Measurements from ENCODE around the gene SMARCB1. TPM values are rescaled to one million over a fixed set of nuclear protein-coding genes. Genes with fewer than 3 reads are reported as not detected.

SMARCB1 gene
- total RNA-seq, 4 donors from 2014 or later = 28.8 to 55.6 (median 34.9) TPM

GRCh38 chr22:23840026-23840425, 53.3 kb downstream of the SMARCB1 start:
- peak overlapping the region in 1 of 4 donors; percentile 1 for H3K27ac ChIP-seq (replicated peaks in 1 of 4)
- no peak for TF ChIP-seq POLR2A (IDR thresholded peaks at IDR 0.05; ENCODE audit: low read depth)
- TF ChIP-seq POLR2AphosphoS5 (IDR thresholded peaks at IDR 0.05) = no peak
- no peaks in the 10 kb centered on the region for H3K9me3 ChIP-seq
- 84% methylated on average over 7 of the region's 7 CpGs for WGBS
- DNase-seq (ENCODE audit: extremely low spot score) = no peak
- intact Hi-C loops (cut with DNase I) = no loop called here
- peaks cover 37 to 50% (median 44%) of the 10 kb centered on the region in 4 donors for H3K4me1 ChIP-seq
- no peaks in the 10 kb centered on the region for H3K27me3 ChIP-seq
- H3K36me3 ChIP-seq = peaks cover 0 to 13% (median 11%) of the 10 kb centered on the region in 4 donors
- no peak overlapping the region for H3K4me3 ChIP-seq

- 89% methylated on average over 5 of the region's 5 CpGs for WGBS
- Histone ChIP-seq H3K4me1 (peaks cover 42 to 52% (median 48%) of the 10 kb centered on the region in 4 donors), H3K27ac (replicated peaks in 1 of 4) (no peak overlapping the region), H3K9me3 (no peaks in the 10 kb centered on the region), H3K27me3 (no peaks in the 10 kb centered on the region), H3K36me3 (peaks cover 0 to 2% (median 0%) of the 10 kb centered on the region in 4 donors), H3K4me3 (no peak overlapping the region)
- DNase-seq (ENCODE audit: extremely low spot score) = no peak
- TF ChIP-seq EP300 (IDR thresholded peaks at IDR 0.05) = no peak
- no peak for TF ChIP-seq POLR2AphosphoS5 (IDR thresholded peaks at IDR 0.05)
- TF ChIP-seq CTCF (IDR thresholded peaks at IDR 0.05) = no peak
- no peak for TF ChIP-seq POLR2A (IDR thresholded peaks at IDR 0.05; ENCODE audit: low read depth)
- intact Hi-C loops (cut with DNase I) = no loop called here
Observed at GRCh38 chr22:23841292-23841691, 54.5 kb downstream of the SMARCB1 start.

- no peak overlapping the region for H3K4me3 ChIP-seq
- no peak for DNase-seq (ENCODE audit: extremely low spot score)
- 92% methylated on average over 5 of the region's 20 CpGs for WGBS
- intact Hi-C loops (cut with DNase I) = no loop called here
- TF ChIP-seq EP300 (IDR thresholded peaks at IDR 0.05) = no peak
- TF ChIP-seq POLR2A (IDR thresholded peaks at IDR 0.05; ENCODE audit: low read depth) = no peak
- TF ChIP-seq POLR2AphosphoS5 (IDR thresholded peaks at IDR 0.05) = no peak
- TF ChIP-seq CTCF (IDR thresholded peaks at IDR 0.05) = no peak
- H3K4me1 ChIP-seq = peaks cover 48 to 54% (median 51%) of the 10 kb centered on the region in 4 donors
- no peak overlapping the region for H3K27ac ChIP-seq (replicated peaks in 1 of 4)
- no peaks in the 10 kb centered on the region for H3K36me3 ChIP-seq
- no peaks in the 10 kb centered on the region for H3K9me3 ChIP-seq
- H3K27me3 ChIP-seq = no peaks in the 10 kb centered on the region
Observed at GRCh38 chr22:23841736-23842445, 55.1 kb downstream of the SMARCB1 start.

- Histone ChIP-seq H3K27me3 (no peaks in the 10 kb centered on the region), H3K27ac (replicated peaks in 1 of 4) (no peak overlapping the region), H3K36me3 (no peaks in the 10 kb centered on the region), H3K9me3 (no peaks in the 10 kb centered on the region), H3K4me1 (peaks cover 49 to 55% (median 52%) of the 10 kb centered on the region in 4 donors), H3K4me3 (no peak overlapping the region)
- TF ChIP-seq EP300 (IDR thresholded peaks at IDR 0.05) = no peak
- TF ChIP-seq POLR2A (IDR thresholded peaks at IDR 0.05; ENCODE audit: low read depth) = no peak
- no peak for TF ChIP-seq CTCF (IDR thresholded peaks at IDR 0.05)
- no peak for TF ChIP-seq POLR2AphosphoS5 (IDR thresholded peaks at IDR 0.05)
- intact Hi-C loops (cut with DNase I) = no loop called here
- no peak for DNase-seq (ENCODE audit: extremely low spot score)
- 92% methylated on average over 2 of the region's 4 CpGs for WGBS
Observed at GRCh38 chr22:23842599-23842998, 55.8 kb downstream of the SMARCB1 start.

- Histone ChIP-seq H3K4me3 (no peak overlapping the region), H3K36me3 (no peaks in the 10 kb centered on the region), H3K27me3 (no peaks in the 10 kb centered on the region), H3K27ac (replicated peaks in 1 of 4) (no peak overlapping the region), H3K9me3 (no peaks in the 10 kb centered on the region), H3K4me1 (peaks cover 37 to 42% (median 39%) of the 10 kb centered on the region in 4 donors)
- DNase-seq (ENCODE audit: extremely low spot score) = no peak
- WGBS = 79% methylated on average over 8 of the region's 8 CpGs
- intact Hi-C loops (cut with DNase I) = loop anchor here (5.0 kb wide), 2 partner anchors 77 to 302 kb away; partner anchors contain the start of gene CHCHD10
- TF ChIP-seq EP300 (IDR thresholded peaks at IDR 0.05) = no peak
- TF ChIP-seq POLR2A (IDR thresholded peaks at IDR 0.05; ENCODE audit: low read depth) = no peak
- TF ChIP-seq POLR2AphosphoS5 (IDR thresholded peaks at IDR 0.05) = no peak
- no peak for TF ChIP-seq CTCF (IDR thresholded peaks at IDR 0.05)
Observed at GRCh38 chr22:23844739-23845202, 58.0 kb downstream of the SMARCB1 start.
